Measurements from ENCODE around the gene SLC4A4. TPM values are rescaled to one million over a fixed set of nuclear protein-coding genes. Genes with fewer than 3 reads are reported as not detected.

Gene SLC4A4
- total RNA-seq, 2 experiments from 2014 or later, result 1.2 to 1.3 TPM

GRCh38 chr4:71356924-71357663 is 18.3 kb downstream of the SLC4A4 start:
- ChIA-PET CTCF (no interaction called here), POLR2A (no interaction called here)

GRCh38 chr4:71360844-71361243 is 22.0 kb downstream of the SLC4A4 start:
- POLR2A ChIA-PET, result no interaction called here

GRCh38 chr4:71361476-71361875 is 22.7 kb downstream of the SLC4A4 start:
- CTCF ChIA-PET, result no interaction called here
- POLR2A ChIA-PET, result no interaction called here

More at GRCh38 chr4:71360844-71361243, 22.0 kb downstream of the SLC4A4 start:
- CTCF ChIA-PET, result no interaction called here

GRCh38 chr4:71366766-71367165 is 27.9 kb downstream of the SLC4A4 start:
- CTCF ChIA-PET, result no interaction called here

GRCh38 chr4:71367546-71367945 is 28.7 kb downstream of the SLC4A4 start:
- CTCF ChIA-PET, result no interaction called here
- POLR2A ChIA-PET, result no interaction called here

More at GRCh38 chr4:71366766-71367165, 27.9 kb downstream of the SLC4A4 start:
- POLR2A ChIA-PET, result no interaction called here

- CTCF ChIA-PET, result no interaction called here
Measured at GRCh38 chr4:71368906-71369305, 30.1 kb downstream of the SLC4A4 start.

GRCh38 chr4:71369536-71369935 is 30.7 kb downstream of the SLC4A4 start:
- ChIA-PET POLR2A (no interaction called here), CTCF (no interaction called here)

More at GRCh38 chr4:71368906-71369305, 30.1 kb downstream of the SLC4A4 start:
- POLR2A ChIA-PET, result no interaction called here

- ChIA-PET CTCF (no interaction called here), POLR2A (no interaction called here)
Measured at GRCh38 chr4:71375494-71375893, 36.7 kb downstream of the SLC4A4 start.

- POLR2A ChIA-PET, result no interaction called here
- CTCF ChIA-PET, result no interaction called here
Measured at GRCh38 chr4:71377561-71377960, 38.7 kb downstream of the SLC4A4 start.

GRCh38 chr4:71379126-71379525 is 40.3 kb downstream of the SLC4A4 start:
- ChIA-PET POLR2A (no interaction called here), CTCF (no interaction called here)

- CTCF ChIA-PET, result no interaction called here
- POLR2A ChIA-PET, result no interaction called here
Measured at GRCh38 chr4:71380788-71381187, 42.0 kb downstream of the SLC4A4 start.

- POLR2A ChIA-PET, result no interaction called here
- CTCF ChIA-PET, result no interaction called here
Measured at GRCh38 chr4:71382125-71382899, 43.5 kb downstream of the SLC4A4 start.

- ChIA-PET CTCF (no interaction called here), POLR2A (no interaction called here)
Measured at GRCh38 chr4:71382900-71383560, 44.2 kb downstream of the SLC4A4 start.

GRCh38 chr4:71383984-71384383 is 45.2 kb downstream of the SLC4A4 start:
- CTCF ChIA-PET, result no interaction called here
- POLR2A ChIA-PET, result no interaction called here

- POLR2A ChIA-PET, result no interaction called here
- CTCF ChIA-PET, result no interaction called here
Measured at GRCh38 chr4:71389149-71389827, 50.5 kb downstream of the SLC4A4 start.

GRCh38 chr4:71392109-71392508 is 53.3 kb downstream of the SLC4A4 start:
- CTCF ChIA-PET, result no interaction called here

GRCh38 chr4:71396382-71396781 is 57.6 kb downstream of the SLC4A4 start:
- ChIA-PET POLR2A (no interaction called here), CTCF (no interaction called here)

More at GRCh38 chr4:71392109-71392508, 53.3 kb downstream of the SLC4A4 start:
- POLR2A ChIA-PET, result no interaction called here

- POLR2A ChIA-PET, result no interaction called here
- CTCF ChIA-PET, result no interaction called here
Measured at GRCh38 chr4:71400810-71401209, 62.0 kb downstream of the SLC4A4 start.

GRCh38 chr4:71402616-71403015 is 63.8 kb downstream of the SLC4A4 start:
- POLR2A ChIA-PET, result no interaction called here
- CTCF ChIA-PET, result no interaction called here

GRCh38 chr4:71404049-71404448 is 65.2 kb downstream of the SLC4A4 start:
- ChIA-PET POLR2A (no interaction called here), CTCF (no interaction called here)

GRCh38 chr4:71405791-71406190 is 67.0 kb downstream of the SLC4A4 start:
- ChIA-PET POLR2A (no interaction called here), CTCF (no interaction called here)
